DND-41 (cell line): ENCODE data around the gene LARP1B.
"Not testable (repeated sequence)": the region's sequence is repeated elsewhere in the genome, so short reads cannot be mapped to it uniquely, and the experiment has no call there.

Source experiments
- ATAC-seq: fragments of 200-7000 bp; cut with Tn5 transposase; 3 replicates; pipeline ENCODE4 v1.9.1; 2021; ENCODE audit warnings: low read depth; ENCODE audit not compliant: insufficient read depth
- DNase-seq: peaks from one replicate; pipeline ENCODE4 v3.0.0-alpha.2; 2020
- H2AFZ ChIP-seq: 2 replicates; pipeline ENCODE4 v1.6.0; 2012; ENCODE audit warnings: low read depth, low read length
- H3K27ac ChIP-seq: 2 replicates; pipeline ENCODE4 v1.5.1; 2012; ENCODE audit warnings: low read length, inconsistent platforms
- H3K27me3 ChIP-seq: fragments of 200-600 bp; sonication (generic); 2 replicates; pipeline ENCODE4 v1.6.0; 2012; ENCODE audit warnings: low read length, mild to moderate bottlenecking, inconsistent platforms; ENCODE audit not compliant: insufficient read depth, poor library complexity
- H3K36me3 ChIP-seq: 2 replicates; pipeline ENCODE4 v1.5.1; 2012; ENCODE audit warnings: low read length, inconsistent platforms; ENCODE audit not compliant: insufficient read depth
- H3K4me1 ChIP-seq: 2 replicates; pipeline ENCODE4 v1.5.1; 2012; ENCODE audit warnings: mild to moderate bottlenecking, low read length; ENCODE audit not compliant: insufficient read depth
- H3K4me2 ChIP-seq: 2 replicates; pipeline ENCODE4 v1.6.0; 2012; ENCODE audit warnings: mild to moderate bottlenecking, moderate library complexity, low read length, inconsistent platforms; ENCODE audit not compliant: insufficient read depth
- H3K4me3 ChIP-seq, 2 experiments: fragments of 200-600 bp in 1 of 2; shearing (Covaris generic) in 1 of 2; 2 replicates each; pipeline ENCODE4 v1.5.1; 2012 to 2016; ENCODE audit warnings: inconsistent platforms in 2 of 2, low read length in 2 of 2, mild to moderate bottlenecking in 2 of 2, low read depth in 1 of 2, moderate library complexity in 1 of 2
- H3K79me2 ChIP-seq: 2 replicates; pipeline ENCODE4 v1.6.0; 2012; ENCODE audit warnings: low read length, inconsistent platforms; ENCODE audit not compliant: insufficient read depth
- H3K9ac ChIP-seq: 2 replicates; pipeline ENCODE4 v1.6.0; 2012; ENCODE audit warnings: low read depth, mild to moderate bottlenecking, inconsistent platforms, low read length, moderate library complexity
- H3K9me3 ChIP-seq: 2 replicates; pipeline ENCODE4 v1.5.1; 2012; ENCODE audit warnings: low read length, moderate library complexity, mild to moderate bottlenecking, inconsistent platforms; ENCODE audit not compliant: insufficient read depth, severe bottlenecking
- H4K20me1 ChIP-seq: 2 replicates; pipeline ENCODE4 v1.6.0; 2012; ENCODE audit warnings: low read length; ENCODE audit not compliant: insufficient read depth
- EZH2 ChIP-seq: IDR thresholded peaks from 3 replicates; pipeline ENCODE4 v1.6.1; 2012; ENCODE audit warnings: borderline replicate concordance, low read depth, mild to moderate bottlenecking, moderate library complexity, low read length, inconsistent platforms; ENCODE audit not compliant: severe bottlenecking
- TF ChIP-seq, protein P1 (sequence below): IDR thresholded peaks from 2 replicates; pipeline ENCODE4 v1.5.1; 2012; ENCODE audit warnings: borderline replicate concordance, low read length, moderate library complexity, mild to moderate bottlenecking; ENCODE audit not compliant: poor library complexity, severe bottlenecking; ENCODE audit errors: extremely low read depth

LARP1B gene

DNA sequence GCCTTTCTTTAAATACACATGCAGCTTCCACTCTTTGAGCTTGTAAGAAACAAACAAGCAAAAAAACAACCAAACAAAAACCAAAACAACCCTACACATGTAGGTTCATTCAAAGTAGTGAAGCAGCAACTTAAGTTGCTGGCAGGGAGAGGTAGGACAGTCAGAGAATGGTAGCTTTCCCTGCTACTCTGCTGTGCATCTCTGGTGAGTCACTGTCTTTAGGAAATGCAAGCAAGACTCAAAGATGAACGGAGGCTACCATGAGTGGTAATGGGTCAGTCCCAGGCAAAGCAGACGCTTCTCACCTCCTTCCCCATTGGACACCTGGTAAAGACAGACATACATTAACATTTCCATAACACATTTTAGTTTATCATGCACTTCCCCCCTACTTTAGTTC is 183.3 kb downstream of the LARP1B start:
- H3K79me2 ChIP-seq = no peaks in the 10 kb centered on the region
- no peak overlapping the region for H3K4me2 ChIP-seq
- H3K4me3 ChIP-seq = no peak overlapping the region
- H3K36me3 ChIP-seq = no peaks in the 10 kb centered on the region
- no peak for ATAC-seq
- peaks cover 9% of the 10 kb centered on the region for H3K9me3 ChIP-seq
- TF ChIP-seq, protein P1, sequence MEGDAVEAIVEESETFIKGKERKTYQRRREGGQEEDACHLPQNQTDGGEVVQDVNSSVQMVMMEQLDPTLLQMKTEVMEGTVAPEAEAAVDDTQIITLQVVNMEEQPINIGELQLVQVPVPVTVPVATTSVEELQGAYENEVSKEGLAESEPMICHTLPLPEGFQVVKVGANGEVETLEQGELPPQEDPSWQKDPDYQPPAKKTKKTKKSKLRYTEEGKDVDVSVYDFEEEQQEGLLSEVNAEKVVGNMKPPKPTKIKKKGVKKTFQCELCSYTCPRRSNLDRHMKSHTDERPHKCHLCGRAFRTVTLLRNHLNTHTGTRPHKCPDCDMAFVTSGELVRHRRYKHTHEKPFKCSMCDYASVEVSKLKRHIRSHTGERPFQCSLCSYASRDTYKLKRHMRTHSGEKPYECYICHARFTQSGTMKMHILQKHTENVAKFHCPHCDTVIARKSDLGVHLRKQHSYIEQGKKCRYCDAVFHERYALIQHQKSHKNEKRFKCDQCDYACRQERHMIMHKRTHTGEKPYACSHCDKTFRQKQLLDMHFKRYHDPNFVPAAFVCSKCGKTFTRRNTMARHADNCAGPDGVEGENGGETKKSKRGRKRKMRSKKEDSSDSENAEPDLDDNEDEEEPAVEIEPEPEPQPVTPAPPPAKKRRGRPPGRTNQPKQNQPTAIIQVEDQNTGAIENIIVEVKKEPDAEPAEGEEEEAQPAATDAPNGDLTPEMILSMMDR = no peak
- TF ChIP-seq EZH2 = no peak
- H2AFZ ChIP-seq = no peak overlapping the region
- no peak overlapping the region for H3K27ac ChIP-seq
- H3K27me3 ChIP-seq = no peaks in the 10 kb centered on the region
- no peaks in the 10 kb centered on the region for H3K4me1 ChIP-seq
- no peak overlapping the region for H3K9ac ChIP-seq
- H4K20me1 ChIP-seq = no peaks in the 10 kb centered on the region
- no peak for DNase-seq

DNA sequence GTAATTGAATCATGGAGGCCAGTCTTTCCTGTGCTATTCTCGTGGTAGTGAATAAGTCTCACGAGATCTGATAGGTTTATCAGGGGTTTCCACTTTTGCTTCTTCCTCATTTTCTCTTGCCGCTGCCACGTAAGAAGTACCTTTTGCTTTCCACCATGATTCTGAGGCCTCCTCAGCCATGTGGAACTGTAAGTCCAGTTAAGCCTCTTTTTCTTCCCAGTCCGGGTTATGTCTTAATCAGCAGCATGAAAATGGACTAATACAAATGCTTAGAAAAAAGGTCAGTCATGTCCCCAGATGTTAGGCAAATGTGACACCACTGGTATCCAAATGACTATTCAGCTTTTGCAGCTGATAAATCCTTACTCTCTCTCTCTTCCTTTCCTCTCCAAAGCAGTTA is 184.3 kb downstream of the LARP1B start:
- H3K27me3 ChIP-seq, ATAC-seq, H3K4me2 ChIP-seq, H3K4me3 ChIP-seq, DNase-seq, H3K27ac ChIP-seq, H3K36me3 ChIP-seq, H3K9ac ChIP-seq, H4K20me1 ChIP-seq, H3K79me2 ChIP-seq, H3K4me1 ChIP-seq, H2AFZ ChIP-seq: not testable (repeated sequence)
- peaks cover 14% of the 10 kb centered on the region for H3K9me3 ChIP-seq

DNA sequence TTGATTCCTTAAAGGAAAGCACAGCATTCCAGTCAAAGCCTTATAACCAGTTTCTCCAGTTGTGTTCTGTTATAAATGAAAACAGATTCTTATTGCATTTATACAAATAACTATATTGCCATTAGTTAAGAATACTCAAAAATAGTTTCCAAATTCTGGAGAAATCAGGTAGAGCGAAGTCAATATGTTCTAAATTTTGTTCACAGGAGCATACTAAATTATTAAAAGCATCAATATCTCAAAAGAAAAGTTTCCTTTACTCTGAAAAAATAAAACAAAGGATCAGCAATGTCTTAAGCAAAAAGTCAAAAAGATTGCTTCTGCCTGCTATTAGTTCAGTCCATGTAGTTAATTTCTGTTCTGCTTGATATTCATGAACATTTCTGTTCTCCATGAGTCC is 186.8 kb downstream of the LARP1B start:
- H3K27ac ChIP-seq = no peak overlapping the region
- no peaks in the 10 kb centered on the region for H3K27me3 ChIP-seq
- no peak for ATAC-seq
- no peaks in the 10 kb centered on the region for H3K79me2 ChIP-seq
- H3K4me3 ChIP-seq = no peak overlapping the region
- H2AFZ ChIP-seq = no peak overlapping the region
- TF ChIP-seq EZH2 = no peak
- TF ChIP-seq, protein P1 = no peak
- peaks cover 19% of the 10 kb centered on the region for H3K9me3 ChIP-seq
- no peak for DNase-seq
- no peaks in the 10 kb centered on the region for H3K4me1 ChIP-seq
- no peaks in the 10 kb centered on the region for H3K36me3 ChIP-seq
- no peak overlapping the region for H3K9ac ChIP-seq
- H3K4me2 ChIP-seq = no peak overlapping the region
- H4K20me1 ChIP-seq = no peaks in the 10 kb centered on the region

DNA sequence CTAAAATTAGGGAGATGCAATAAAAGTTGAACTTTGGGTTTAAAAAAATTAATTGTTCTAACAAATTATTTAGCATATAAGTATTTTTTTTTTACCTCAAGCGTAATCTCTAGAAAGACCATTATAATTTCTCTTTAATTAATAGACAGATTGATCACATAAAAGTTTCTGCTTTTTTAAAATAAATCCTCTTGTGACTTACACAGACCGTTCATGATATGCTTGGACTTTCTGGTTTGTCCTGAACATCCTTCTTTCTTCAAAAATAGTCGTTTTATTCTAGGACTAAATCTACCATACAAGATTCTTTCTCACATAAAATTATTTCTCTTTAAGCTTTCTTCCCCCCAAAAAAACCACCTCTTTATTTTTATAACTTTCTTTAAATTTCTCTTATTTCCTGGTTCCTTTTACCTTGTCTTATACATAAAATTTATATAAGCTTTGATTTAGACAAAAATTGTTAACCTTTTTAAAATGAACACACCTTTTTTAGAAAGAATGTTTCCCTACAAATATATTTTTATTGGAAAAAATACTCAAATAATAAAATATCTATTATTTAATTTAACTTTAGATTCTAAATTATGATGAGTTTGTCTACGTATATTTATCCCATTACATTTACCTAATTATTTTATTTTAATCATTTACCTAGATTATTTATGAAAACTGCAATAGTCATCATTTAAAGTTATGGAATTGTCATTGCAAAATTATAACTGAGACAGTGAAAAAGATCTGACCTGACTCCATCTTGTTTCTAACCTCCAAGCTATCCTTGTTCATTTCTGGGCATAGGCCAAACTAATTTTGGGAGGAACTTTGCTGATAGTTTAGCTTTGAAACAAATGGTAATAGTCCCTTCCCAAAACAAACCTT is 188.9 kb downstream of the LARP1B start:
- TF ChIP-seq, protein P1 = no peak
- no peak for TF ChIP-seq EZH2
- H3K9me3 ChIP-seq = peaks cover 19% of the 10 kb centered on the region
- no peak overlapping the region for H3K4me2 ChIP-seq
- H4K20me1 ChIP-seq = no peaks in the 10 kb centered on the region
- H3K9ac ChIP-seq = no peak overlapping the region
- ATAC-seq = no peak
- no peak overlapping the region for H3K4me3 ChIP-seq
- no peaks in the 10 kb centered on the region for H3K79me2 ChIP-seq
- H3K36me3 ChIP-seq = no peaks in the 10 kb centered on the region
- H3K27ac ChIP-seq = no peak overlapping the region
- no peak overlapping the region for H2AFZ ChIP-seq
- H3K4me1 ChIP-seq = no peaks in the 10 kb centered on the region
- H3K27me3 ChIP-seq = no peaks in the 10 kb centered on the region
- no peak for DNase-seq
